Activated CD4-positive, alpha-beta T cell treated with anti-CD3 and anti-CD28 coated beads, Interleukin-2, amount 50 U/mL, for 16 hours (primary cell): Measurements from ENCODE around the gene EHBP1L1.

Experiments
- DNase-seq: peaks from one replicate; pipeline ENCODE4 v3.0.0-alpha.2; 2020

EHBP1L1 gene

DNA sequence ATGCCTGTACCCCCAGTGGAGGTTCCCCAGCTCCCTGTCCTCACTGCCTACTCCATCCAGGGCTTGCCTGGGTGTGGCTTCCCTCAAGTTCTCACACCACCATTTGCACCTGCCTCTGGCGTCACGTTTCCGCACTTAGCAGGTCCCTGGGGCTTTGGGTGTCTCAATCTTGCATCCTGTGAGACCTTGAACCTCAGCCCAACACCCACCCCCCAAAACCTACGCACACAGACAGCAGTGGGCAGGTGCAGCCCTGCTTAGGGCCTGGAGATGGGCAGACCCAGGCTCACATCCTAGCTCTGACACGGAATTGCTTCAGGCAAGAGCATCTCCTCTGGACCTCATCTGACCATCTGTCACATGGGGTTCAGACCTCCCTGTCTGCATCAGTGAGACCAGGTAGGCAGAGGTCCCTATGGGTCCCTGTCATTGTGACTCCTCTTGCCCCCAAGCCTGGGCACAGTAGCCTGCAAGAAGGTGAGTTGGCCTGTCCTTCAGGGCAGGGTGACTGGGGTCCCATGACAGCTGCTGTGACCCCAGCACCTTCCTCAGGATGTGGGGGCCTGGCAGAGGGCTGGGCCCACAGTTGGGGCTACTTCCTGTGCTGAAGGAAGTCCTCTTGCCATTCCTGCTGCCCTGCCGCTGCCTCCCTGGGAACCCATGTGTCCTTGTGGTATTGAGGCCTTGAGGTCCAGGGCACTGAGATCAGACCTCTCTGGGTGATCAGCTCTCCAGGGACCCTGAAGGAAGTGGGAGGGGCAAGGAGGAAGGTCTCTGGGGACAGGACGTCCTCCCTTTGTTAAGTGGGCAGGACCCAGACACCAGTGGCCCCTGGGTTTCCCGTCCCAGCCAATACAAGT lies 64.0 kb downstream of the EHBP1L1 start:
- peak; percentile 61 for DNase-seq

DNA sequence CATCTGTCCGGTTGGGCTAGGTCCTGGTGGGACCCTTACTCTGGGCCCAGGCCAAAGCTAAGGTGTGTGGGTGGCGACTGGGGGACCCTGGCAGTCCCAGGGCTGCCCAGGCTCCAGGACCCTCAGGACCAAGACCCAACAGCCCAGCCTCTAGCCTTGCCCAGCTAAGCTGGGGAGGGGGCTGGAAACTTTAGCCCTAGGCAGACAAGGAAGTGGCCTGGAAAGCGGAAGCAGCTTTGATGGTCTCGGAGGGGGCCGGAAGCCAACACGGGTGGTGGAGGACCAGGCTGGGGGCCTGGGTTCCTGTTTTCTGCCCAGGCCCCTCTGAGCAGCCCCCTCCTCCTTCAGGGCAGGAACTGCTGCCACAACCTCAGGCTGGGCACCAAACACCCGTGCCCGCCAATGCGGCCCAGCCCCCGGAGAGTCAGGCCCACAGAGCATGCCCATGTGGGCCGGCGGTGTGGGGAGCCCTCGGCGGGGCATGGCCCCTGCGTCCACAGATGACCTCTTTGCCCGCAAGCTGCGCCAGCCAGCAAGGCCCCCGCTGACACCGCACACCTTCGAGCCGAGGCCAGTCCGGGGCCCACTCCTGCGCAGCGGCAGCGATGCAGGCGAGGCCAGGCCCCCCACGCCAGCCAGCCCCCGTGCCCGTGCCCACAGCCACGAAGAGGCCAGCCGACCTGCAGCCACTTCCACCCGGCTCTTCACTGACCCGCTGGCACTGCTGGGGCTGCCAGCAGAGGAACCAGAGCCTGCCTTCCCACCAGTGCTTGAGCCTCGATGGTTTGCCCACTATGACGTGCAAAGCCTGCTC lies 64.8 kb downstream of the EHBP1L1 start:
- peak; percentile 30 for DNase-seq

DNA sequence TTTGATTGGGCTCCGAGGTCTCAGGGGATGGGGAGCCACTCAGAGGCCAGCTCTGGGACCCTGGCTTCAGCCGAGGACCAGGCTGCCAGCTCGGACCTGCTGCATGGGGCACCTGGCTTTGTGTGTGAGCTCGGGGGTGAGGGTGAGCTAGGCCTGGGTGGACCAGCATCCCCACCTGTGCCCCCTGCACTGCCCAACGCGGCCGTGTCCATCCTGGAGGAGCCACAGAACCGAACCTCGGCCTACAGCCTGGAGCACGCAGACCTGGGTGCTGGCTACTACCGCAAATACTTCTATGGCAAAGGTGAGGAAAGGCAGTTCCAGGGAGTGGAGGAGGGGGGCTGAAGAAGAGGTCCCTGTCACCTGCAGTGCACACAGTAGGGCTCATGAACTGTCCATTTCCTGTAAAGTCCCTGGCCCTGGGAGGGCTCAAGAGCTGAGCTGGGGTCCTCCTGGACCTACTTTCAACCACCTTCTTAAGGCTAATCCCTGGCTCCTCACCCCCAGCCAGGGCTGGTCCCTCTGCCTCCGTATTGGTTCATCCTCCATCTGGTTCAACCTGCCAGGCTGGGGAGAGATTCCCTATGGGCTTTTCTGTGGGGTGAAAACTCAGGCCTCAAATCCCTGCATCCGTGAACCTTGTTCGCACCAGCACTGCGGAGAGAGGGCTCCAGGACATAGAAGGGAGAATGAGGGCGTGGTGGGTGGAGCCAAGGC lies 65.6 kb downstream of the EHBP1L1 start:
- DNase-seq = no peak
